ENCODE measurements around the gene ZNF507. TPM values are rescaled to one million over a fixed set of nuclear protein-coding genes. Genes with fewer than 3 reads are reported as not detected.

Gene ZNF507
- total RNA-seq: 5.2 and 20.3 TPM in 2 replicates

DNA sequence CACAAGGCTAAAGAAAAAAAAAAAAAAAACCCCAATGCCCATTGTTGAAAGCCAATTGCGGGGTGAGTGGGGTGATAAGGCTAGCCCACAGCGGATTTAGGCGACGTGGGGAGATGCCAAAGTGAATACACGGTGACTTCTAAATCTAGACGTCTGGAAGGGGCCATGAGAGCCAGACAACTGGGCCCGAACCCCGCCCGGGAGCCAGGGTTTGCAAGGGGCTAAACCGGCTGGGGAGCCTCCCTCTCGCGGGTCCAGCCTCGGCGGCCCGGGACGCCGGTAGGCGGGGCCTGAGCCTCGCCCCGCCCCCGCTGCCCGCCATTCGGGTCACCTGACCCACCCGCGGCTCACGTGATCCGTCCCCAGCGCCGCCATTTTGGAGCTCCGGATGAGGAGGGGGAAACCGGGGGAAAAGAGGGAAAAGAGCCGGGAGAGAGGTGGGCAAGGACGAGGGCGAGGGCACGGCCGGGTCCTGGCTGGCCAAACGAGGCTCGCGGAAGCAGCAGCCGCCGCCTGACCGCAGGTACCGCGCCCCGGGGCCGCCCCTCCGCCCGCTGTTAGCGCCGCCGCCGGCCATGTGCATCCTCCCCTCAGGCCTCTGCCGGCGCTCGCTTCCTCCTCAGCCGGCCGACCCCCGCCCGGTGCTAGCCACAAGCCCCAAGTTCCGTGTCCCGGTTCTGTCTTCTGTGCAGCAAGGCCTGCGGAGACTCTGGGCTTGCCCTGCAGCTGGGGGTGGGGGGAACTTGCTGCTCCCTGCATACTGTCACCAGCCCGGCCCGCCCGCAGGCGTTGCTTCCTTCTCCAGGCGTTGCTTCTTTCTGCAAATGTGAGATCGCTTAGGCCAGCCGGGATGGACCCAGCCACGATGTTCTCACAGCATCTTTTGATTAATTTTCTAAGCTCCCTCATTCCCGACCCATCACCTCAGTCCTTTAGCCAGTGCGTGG lies at the start of gene ZNF507:
TSS of gene ZNF507 (plus strand) at position 350 of the 947 bp plus-strand sequence. CDS start 7,221 bp downstream, outside the sequence.
- peak; percentile 12 for DNase-seq (ENCODE audit: low read depth)

DNA sequence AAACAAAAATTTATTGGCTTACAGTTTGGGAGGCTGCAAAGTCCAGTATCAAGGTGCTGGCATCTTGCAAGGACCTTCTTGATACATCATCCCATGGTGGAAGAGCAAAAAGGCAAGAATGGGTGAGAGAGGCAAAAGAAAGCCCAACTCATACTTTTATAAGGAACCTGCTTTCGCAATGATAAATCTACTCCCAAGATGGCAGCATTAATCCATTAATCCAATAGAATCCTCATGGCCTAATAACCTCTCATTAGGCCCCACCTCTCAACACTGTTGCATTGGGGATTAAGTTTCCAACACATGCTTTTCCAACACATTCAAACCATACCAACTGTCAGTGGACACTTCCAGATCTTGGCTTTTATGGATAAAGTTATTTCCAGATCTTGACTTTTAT lies 48.7 kb upstream of the ZNF507 start:
- DNase-seq (ENCODE audit: low read depth): no peak

DNA sequence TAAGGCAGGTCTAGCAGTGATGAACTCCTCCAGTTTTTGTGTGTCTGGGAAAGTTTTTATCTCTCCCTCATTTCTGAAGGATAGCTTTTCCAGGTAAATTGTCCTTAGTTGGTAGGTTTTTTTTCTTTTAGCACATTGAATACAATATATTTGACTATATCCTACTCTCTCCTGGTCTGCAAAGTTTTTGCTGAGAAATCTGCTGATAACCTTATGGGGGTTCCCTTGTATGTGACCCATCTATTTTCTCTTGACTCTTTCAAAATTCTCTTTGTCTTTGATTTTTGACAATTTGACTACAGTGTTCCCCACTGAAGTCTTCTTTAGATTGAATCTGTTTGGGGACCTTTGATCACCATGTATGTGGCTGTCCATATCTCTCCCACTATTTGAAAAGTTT lies 42.6 kb upstream of the ZNF507 start:
- DNase-seq (ENCODE audit: low read depth): no peak

DNA sequence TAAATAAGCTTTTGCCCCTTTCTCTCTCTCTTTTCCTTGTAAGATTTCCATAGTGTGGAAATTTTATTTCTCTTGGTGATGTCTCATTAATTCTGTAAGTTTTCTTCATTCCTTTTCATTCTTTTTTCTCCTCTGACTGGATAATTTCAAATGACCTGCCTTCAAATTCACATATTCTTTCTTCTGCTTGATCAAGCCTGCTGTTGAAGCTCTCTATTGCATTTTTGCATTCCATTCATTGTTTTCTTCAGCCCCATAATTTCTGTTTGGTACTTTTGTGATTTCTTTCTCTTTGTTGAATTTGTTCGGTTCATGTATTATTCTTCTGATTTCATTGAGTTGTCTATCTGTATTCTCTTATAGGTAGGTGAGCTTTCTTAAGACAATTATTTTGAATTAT lies 42.2 kb upstream of the ZNF507 start:
- no peak for DNase-seq (ENCODE audit: low read depth)

DNA sequence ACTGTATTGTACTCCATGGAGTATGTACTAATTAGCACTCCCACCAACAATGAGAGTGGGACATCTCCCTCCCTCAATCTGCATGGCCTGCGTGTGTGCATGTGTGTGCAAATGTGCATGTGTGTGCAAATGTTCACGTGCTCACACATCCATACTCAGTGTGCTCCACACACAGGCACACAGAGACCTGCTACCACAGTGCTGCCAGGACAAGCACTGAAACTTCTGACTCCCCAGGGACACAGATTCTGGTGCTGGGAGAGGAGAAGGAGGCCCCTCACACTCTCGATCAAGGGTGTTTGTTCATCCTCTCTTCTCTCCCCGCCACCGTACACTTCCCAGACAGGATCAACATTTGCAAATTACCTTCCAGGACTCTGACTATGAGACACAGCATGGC lies 37.8 kb upstream of the ZNF507 start:
- DNase-seq (ENCODE audit: low read depth): no peak

DNA sequence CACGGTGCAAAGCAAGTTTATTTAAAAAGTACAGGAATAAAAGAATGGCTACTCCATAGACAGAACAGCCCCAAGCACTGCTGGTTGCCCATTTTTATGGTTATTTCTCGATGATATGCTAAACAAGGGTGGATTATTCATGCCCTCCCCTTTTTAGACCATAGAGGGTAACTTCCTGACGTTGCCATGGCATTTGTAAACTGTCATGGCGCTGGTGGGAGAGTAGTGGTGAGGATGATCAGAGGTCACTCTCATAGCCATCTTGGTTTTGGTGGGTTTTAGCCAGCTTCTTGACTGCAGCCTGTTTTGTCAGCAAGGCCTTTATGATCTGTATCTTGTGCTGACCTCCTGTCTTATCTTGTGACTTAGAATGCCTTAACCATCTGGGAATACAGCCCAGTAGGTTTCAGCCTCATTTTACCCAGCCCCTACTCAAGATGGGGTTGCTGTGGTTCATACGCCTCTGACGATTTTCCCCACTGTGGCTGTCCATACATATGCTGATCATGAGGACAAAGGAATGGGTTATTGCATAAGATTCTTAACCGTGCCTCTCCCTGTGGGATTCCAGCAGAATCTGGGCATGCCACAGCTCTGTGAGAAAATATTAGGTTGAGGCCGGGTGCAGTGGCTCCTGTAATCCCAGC lies 36.9 kb upstream of the ZNF507 start:
- DNase-seq (ENCODE audit: low read depth): no peak

DNA sequence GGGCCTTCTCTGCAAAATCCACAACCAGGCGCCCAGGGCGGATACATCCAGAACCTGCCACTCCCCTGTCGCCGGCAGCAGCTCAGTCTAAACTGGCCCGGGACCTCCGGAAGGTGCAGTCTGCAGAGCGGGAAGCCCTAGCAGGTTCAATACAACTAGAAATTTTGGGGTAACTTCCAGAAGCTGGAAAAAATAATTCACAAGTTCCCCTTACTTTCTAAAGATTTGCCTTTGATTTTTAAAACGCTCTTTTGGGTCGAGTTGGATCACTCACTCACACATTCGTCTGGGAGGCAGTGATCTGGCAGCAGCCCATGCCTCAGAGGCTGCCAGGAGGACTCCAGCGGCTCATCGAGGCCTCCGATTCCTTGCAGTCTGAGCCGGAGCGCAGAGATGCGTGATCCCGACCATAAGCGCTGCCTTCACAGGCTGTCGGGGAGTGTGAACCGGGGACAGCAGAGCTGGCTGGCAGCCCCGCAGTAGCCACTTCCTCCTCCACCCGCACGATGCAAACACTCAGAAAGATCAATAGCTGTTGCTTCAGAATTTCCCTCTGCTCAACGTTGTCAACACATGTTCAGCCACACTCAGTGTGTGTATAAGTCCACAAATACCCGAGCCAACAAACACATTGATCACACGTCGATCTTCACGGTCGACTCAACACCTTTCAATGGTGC lies 35.6 kb upstream of the ZNF507 start:
- no peak for DNase-seq (ENCODE audit: low read depth)

DNA sequence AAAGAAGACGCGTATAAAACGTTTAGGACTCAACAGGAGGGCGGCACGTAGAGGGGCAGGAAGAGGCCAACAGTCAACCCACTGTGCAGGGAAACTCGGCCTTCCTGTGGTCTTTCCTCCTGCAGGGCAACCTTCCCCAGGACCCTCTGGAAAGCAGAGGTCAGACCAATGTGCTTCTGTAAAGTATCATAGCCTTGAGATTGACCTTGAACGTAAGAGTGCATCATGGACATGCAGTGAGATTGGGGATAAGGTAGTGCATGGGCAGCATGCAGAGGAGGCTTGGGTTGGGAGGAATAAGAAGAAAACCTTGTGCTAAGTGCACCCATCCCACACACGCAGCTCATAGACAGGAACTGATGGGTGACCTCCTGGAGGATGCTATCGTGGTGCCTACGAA lies 34.0 kb upstream of the ZNF507 start:
- DNase-seq (ENCODE audit: low read depth): no peak

DNA sequence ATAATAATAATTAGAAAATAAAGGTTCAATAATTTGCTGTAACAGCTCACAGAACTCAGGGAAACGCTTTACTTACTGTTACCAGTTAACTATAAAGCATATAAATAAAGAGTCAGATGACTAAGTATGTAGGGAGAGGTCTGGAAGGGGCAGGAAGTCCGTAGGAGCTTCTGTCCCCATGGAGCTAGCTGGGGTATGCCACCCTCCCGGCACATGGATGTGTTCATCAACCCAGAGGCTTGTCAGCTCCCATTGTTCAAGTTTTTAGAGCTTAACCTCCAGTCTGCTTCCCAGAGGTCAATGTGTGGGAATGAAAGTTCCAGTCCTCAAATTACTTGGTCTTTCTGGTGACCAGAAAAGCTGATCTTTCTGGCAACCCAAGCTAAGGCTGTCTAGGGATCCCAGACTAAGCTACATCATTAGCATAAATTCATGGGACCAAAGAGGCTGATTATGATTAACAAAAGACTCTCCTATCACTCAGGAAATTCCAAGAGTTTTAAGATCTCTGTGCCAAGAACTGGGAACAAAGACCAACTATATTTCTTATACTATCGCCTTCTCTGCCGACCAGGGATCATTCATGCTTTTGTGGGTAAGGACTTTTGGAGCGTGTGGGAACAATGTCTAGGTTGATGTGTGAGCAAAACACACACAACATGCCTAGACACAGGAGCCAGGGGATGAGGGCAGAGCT lies 31.7 kb upstream of the ZNF507 start:
- DNase-seq (ENCODE audit: low read depth): no peak

DNA sequence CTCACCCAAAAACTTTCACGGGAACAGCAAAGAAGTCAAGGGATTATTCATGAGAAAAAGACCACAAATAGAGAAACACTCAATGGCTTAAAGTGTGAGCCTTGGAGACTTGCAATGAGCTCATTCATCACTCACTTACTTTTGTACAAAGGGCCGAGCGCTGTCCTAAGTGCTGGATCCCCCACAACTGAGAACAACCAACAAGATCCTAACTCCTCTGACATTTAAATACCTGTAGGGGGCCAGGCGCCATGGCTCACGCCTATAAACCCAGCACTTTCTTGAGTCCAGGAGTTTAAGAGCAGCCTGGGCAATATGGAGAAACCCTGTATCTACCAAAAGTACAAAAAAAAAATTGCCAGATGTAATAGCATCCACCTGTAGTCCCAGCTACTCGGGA lies 29.4 kb upstream of the ZNF507 start:
- no peak for DNase-seq (ENCODE audit: low read depth)

DNA sequence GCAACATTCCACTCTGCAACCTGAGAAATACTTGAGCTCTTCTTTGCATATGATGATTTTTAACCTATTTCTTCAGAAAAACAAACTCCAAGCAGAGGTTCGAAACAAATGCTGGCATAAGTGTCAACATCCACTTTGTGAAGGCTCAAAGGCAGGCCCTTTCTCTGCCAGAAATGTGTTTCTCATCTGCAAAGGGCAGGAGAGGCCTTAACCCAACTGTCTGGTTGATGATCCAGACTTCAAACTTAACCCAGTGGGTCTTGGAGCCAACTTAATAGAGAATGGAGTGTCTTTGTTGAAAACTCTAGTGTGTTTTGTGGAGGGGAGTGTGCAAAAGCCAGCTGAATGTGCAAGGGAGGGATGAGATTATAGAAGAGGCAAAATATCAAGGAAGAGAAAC lies 28.3 kb upstream of the ZNF507 start:
- DNase-seq (ENCODE audit: low read depth): no peak

DNA sequence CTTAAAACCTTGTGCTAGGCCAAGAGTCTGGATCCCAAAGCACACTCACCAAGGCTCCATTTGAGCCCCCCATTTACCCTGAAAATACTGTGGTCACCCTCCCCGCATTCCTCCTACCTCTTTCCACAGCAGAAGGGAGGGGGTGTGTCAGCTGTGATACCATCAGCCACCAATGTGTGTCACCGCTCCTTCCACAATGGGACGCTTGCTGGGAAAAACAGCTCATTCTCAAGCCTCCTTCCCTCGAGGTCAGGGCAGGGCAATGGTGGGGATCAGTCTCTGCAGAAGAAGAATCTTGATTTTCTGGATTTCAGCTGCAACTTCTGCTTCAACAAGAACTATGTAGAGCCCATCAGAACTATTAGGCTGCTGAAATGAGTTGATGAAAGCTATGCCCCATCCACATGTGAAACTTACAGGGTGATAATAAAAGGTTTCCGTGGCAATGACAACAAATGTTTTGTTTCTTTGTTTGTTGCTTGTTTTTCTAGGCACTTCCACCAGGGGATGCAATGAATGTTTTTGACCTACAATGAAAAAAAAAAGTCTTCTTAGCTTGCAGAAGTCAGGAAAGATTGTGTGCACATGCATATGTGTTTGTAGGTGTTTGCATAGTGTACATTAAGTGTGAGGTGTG lies 26.4 kb upstream of the ZNF507 start:
- DNase-seq (ENCODE audit: low read depth): peak; percentile 9

DNA sequence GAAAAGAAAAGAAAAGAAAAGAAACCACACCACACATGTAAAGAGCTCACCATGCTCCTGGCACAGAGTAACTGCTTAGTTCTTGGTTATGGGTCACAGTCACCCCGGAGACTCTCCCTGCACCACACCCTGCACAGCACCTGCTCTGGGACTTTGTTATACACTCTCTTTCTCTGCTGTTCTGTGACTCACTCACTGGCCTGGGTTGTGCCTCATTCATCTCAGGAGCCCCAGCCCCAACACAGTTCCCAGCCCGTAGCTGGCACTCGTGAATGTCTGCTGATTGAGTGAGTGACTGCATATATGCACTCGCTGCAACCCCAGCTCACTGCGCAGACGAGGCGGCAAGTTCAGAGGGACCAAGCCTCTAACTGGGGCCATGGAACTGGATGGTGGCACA lies 22.9 kb upstream of the ZNF507 start:
- no peak for DNase-seq (ENCODE audit: low read depth)

DNA sequence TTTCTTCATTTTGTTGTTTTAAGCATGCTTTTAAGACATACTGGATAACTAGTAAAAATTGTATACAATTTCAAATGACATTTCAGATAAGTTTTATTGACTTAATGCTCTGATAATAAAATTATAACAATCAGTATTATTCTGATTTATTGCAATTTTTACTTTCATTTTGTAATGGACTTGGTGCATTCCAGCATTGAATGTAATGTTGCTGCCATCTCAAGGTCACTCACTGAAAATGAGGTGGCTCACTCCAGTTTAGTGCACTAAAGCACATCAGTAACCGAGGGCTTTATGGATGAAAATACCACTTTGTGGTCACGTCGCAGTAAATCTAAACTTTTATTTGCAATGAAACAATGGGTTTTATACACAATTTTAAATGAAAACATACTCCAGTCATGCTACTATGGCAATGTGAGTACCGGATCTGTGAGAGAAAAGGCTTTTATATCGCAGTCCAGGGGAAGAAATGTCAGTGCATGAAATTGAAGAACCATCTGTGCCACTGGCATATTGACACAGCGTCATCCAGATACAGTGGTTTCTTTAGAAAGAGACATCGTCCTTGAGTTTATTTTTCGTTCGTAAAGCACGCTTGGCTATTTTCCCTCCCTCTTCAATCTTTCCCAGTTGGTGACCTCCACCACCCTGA lies 20.7 kb upstream of the ZNF507 start:
- DNase-seq (ENCODE audit: low read depth): no peak

DNA sequence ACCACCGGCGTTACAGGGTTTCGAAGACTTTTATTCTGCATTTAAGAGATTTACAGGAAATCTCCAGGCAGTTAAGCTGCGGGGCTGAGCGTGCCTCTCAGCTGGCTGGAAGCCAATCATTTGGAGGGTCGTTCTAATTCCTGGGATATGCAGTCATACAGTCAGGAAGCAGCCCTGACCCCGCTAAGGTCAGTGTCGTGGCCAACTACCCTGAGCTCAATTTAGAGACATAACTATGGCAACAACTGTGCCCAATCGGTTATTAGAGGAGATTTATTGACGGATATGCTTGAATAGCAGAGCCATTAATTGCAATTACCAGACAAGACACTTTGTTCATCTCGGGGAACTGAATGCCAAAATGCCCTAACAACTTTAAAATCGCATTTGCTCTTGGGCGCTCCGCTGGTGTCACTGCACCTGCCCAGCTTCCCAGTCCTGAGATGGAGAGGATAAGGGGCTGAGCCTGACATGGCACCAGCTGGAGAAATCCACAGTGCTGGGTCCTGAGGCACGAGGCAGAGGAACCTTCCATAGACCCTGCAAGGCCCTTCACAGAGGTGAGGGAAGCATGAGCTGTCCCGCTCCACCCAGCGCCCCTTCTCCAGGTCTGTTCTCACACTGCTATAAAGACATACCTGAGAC lies 15.1 kb upstream of the ZNF507 start:
- DNase-seq (ENCODE audit: low read depth): no peak

DNA sequence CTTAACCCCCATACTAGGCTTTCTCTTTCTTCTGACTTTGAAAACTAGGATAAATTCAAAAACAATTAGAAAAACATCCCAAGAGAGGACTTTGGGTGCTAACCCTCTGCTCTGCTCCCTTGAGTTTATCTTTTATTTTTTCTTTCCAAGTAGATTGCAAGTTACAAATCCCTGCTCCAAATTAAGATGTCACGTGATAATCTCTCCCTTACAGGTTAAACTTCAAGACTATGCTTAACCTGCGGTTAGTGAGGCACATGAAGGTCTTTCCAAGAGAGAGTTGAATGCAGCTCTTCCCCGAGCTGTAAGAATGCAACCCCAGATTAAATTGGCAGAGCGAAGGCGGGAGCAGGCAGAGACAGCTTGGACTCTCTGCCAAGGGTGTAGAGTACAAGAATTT lies 12.2 kb upstream of the ZNF507 start:
- DNase-seq (ENCODE audit: low read depth): no peak

DNA sequence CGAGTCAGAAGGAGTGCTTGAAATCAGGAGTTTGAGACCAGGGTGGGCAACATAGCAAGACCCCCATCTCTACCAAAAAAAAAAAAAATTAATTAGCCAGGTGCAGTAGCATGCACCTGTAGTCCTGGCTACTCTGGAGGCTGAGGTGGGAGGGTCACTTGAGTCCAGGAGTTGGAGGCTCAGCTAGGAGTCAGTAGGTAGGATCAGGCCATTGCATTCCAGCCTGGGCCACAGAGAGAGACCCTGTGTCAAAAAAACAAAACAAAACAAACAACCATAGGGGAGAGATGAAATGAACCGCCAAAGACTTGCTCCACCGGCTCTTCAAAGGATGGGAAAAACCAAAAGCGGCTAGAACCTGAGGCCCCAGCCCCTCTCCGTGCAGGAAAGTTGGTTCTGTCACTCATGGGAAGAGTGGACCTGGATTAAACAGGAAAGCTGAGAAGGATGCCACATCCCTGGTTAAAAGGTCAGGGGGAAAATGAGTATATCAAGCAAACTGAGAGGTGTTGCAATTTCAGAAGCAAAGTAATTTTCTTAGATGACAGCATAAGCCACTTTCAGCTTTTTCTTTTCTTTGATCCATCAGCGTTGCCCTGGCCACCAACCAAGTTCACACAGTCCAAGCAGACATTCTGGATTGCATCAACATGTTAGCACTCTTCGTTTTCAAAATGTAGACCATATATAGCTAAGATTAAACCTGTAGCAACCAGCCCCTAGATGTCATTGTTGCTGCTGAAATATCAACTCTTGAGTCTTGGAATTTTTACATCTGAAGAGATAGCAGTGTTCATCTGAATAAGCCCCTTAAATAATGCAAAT lies 8.9 kb upstream of the ZNF507 start:
- peak; percentile 27 for DNase-seq (ENCODE audit: low read depth)

DNA sequence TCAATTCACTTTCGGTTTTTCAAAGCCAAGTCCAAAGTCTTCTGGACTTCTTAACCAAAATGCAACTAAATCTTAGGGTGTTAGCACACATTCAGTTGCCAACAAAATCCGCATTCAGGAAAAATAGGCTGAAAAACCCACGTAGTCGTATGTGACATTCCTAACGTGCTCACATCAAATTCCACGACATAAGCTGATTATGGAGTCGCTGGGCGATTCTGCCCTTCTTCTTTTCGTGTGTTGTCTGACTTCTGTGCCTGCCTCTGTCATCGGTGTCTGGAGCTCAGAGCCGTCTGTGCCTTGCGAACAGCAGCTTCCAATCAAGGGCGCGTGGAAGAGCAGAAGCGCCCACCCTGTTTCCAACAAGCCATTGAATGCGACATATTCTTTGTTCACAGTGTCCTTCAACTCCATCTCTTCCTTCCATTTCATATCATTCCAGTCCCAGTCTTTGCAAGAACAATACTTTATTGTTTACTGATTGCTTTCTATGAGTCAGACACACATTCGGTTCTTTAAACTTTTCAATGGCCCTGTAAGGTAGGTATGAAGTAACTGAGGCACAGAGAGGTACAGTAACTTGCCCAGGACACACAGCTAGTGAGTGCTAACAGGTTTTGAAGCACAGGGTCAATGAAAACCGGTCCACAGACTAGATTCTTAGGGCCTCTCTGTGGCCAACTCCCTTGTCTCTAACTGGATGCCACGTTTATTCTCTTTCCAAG lies 8.2 kb upstream of the ZNF507 start:
- no peak for DNase-seq (ENCODE audit: low read depth)

DNA sequence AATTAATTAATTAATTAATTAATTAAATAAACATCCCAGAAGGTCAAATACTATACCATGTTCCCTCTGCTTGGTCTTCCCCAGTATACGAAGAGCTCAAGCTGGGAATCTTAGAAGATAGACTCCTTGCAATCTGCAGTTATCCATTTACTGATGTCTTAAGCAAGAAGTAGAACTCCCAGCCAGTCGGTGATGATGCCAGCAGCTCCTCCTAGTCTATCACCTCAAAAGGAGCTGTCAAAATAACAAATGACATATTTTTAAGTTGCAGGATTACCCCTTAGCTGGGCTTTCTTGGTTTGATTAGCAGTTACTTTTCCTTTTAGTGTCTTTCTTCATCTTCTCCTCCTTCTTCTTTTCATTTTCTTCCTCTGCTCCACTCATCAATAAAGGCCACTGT lies 6.0 kb upstream of the ZNF507 start:
- no peak for DNase-seq (ENCODE audit: low read depth)

Data from renal cortical epithelial cell (primary cell).